ENCODE results near the gene NCAPG2.

Gene NCAPG2

GRCh38 chr7:158704524-158705233 lies at the start of gene NCAPG2:
TSS of gene NCAPG2 (minus strand) at chr7:158704804. CDS start at chr7:158701899, 2,905 bp downstream.
- DNase-seq (ENCODE audit: low read depth in 2 of 2), result peak; percentile 95 to 96

- DNase-seq (ENCODE audit: low read depth in 2 of 2), result no peak
Observed at GRCh38 chr7:158753900-158754299, 49.3 kb upstream of the NCAPG2 start.

- no peak for DNase-seq (ENCODE audit: low read depth in 2 of 2)
Observed at GRCh38 chr7:158751751-158752150, 47.1 kb upstream of the NCAPG2 start.

GRCh38 chr7:158751199-158751598 lies 46.6 kb upstream of the NCAPG2 start:
- DNase-seq (ENCODE audit: low read depth in 2 of 2), result no peak

GRCh38 chr7:158750702-158751101 lies 46.1 kb upstream of the NCAPG2 start:
- DNase-seq (ENCODE audit: low read depth in 2 of 2), result no peak

GRCh38 chr7:158749396-158749795 lies 44.8 kb upstream of the NCAPG2 start:
- DNase-seq (ENCODE audit: low read depth in 2 of 2), result no peak

GRCh38 chr7:158748335-158748734 lies 43.7 kb upstream of the NCAPG2 start:
- no peak for DNase-seq (ENCODE audit: low read depth in 2 of 2)

- DNase-seq (ENCODE audit: low read depth in 2 of 2), result no peak
Observed at GRCh38 chr7:158747408-158747807, 42.8 kb upstream of the NCAPG2 start.

GRCh38 chr7:158746957-158747356 lies 42.4 kb upstream of the NCAPG2 start:
- DNase-seq (ENCODE audit: low read depth in 2 of 2), result no peak

GRCh38 chr7:158745057-158745715 lies 40.6 kb upstream of the NCAPG2 start:
- no peak for DNase-seq (ENCODE audit: low read depth in 2 of 2)

GRCh38 chr7:158744070-158744469 lies 39.5 kb upstream of the NCAPG2 start:
- DNase-seq (ENCODE audit: low read depth in 2 of 2), result no peak

GRCh38 chr7:158743219-158743618 lies 38.6 kb upstream of the NCAPG2 start:
- DNase-seq (ENCODE audit: low read depth in 2 of 2), result no peak

- DNase-seq (ENCODE audit: low read depth in 2 of 2), result no peak
Observed at GRCh38 chr7:158742065-158742821, 37.6 kb upstream of the NCAPG2 start.

- DNase-seq (ENCODE audit: low read depth in 2 of 2), result no peak
Observed at GRCh38 chr7:158741294-158741666, 36.7 kb upstream of the NCAPG2 start.

- peak; percentile 18 to 31 for DNase-seq (ENCODE audit: low read depth in 2 of 2)
Observed at GRCh38 chr7:158740657-158741293, 36.2 kb upstream of the NCAPG2 start.

GRCh38 chr7:158740013-158740656 lies 35.5 kb upstream of the NCAPG2 start:
- DNase-seq (ENCODE audit: low read depth in 2 of 2), result peak; percentile 44 to 45

- DNase-seq (ENCODE audit: low read depth in 2 of 2), result no peak
Observed at GRCh38 chr7:158738841-158739240, 34.2 kb upstream of the NCAPG2 start.

GRCh38 chr7:158737064-158737695 lies 32.6 kb upstream of the NCAPG2 start:
- no peak for DNase-seq (ENCODE audit: low read depth in 2 of 2)

- DNase-seq (ENCODE audit: low read depth in 2 of 2), result no peak
Observed at GRCh38 chr7:158735935-158736334, 31.3 kb upstream of the NCAPG2 start.

- no peak for DNase-seq (ENCODE audit: low read depth in 2 of 2)
Observed at GRCh38 chr7:158734861-158735260, 30.3 kb upstream of the NCAPG2 start.

GRCh38 chr7:158733775-158734494 lies 29.3 kb upstream of the NCAPG2 start:
- no peak for DNase-seq (ENCODE audit: low read depth in 2 of 2)
